Measurements from ENCODE around the gene RASGRF1. TPM values are rescaled to one million over a fixed set of nuclear protein-coding genes. Genes with fewer than 3 reads are reported as not detected.

The RASGRF1 gene
- total RNA-seq, 3 donors from 2014 or later = 0.15 to 0.16 TPM; not detected in 1

Other genes with a start within 250 kb of the RASGRF1 start
- gene MORF4L1, start 217.9 kb downstream of the RASGRF1 start, total RNA-seq = 100 to 1,000 TPM; 330 to 411 (median 350) TPM
- 100 to 1,000 TPM; 158 to 272 (median 163) TPM for gene CTSH, start 145.7 kb downstream of the RASGRF1 start, total RNA-seq
- gene ANKRD34C, start 191.9 kb upstream of the RASGRF1 start, total RNA-seq = not detected
- gene TMED3, start 220.3 kb upstream of the RASGRF1 start, total RNA-seq = 10 to 100 TPM; 34.1 to 81.5 (median 80.6) TPM

Measured in breast epithelium (tissue), 3 donors.